ENCODE data around the gene PDXK. TPM values are rescaled to one million over a fixed set of nuclear protein-coding genes. Genes with fewer than 3 reads are reported as not detected.

Gene PDXK
- total and polyA plus RNA-seq, 7 donors, result 22.1 to 88.5 (median 26.0) TPM

DNA sequence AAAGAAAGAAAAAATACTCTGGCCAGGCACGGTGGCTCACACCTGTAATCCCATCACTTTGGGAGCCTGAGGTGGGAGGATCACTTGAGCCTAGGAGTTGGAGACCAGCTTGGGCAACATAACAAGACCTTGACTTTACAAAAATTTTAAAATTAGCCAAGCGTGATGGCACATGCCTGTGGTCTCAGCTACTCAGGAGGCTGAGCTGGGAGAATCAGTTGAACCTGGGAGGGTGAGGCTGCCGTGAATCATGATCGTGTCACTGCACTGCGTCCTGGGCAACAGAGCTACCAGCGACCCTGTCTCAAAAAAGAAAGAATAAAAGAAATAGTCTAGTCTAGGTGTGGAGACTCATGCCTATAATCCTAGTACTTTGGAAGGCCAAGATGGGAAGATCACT, 37.3 kb upstream of the PDXK start:
- H3K27me3 ChIP-seq, result no peaks in the 10 kb centered on the region
- DNase-seq, result no peak
- TF ChIP-seq EP300 (IDR thresholded peaks at IDR 0.05) (no peak), POLR2A (IDR thresholded peaks at IDR 0.05) (no peak)
- TF ChIP-seq, protein P1, sequence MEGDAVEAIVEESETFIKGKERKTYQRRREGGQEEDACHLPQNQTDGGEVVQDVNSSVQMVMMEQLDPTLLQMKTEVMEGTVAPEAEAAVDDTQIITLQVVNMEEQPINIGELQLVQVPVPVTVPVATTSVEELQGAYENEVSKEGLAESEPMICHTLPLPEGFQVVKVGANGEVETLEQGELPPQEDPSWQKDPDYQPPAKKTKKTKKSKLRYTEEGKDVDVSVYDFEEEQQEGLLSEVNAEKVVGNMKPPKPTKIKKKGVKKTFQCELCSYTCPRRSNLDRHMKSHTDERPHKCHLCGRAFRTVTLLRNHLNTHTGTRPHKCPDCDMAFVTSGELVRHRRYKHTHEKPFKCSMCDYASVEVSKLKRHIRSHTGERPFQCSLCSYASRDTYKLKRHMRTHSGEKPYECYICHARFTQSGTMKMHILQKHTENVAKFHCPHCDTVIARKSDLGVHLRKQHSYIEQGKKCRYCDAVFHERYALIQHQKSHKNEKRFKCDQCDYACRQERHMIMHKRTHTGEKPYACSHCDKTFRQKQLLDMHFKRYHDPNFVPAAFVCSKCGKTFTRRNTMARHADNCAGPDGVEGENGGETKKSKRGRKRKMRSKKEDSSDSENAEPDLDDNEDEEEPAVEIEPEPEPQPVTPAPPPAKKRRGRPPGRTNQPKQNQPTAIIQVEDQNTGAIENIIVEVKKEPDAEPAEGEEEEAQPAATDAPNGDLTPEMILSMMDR (IDR thresholded peaks at IDR 0.05), result no peak
- H3K36me3 ChIP-seq, result peaks cover 17 to 95% (median 49%) of the 10 kb centered on the region in 4 donors
- H3K9me3 ChIP-seq, result no peaks in the 10 kb centered on the region
- no peaks in the 10 kb centered on the region for H3K4me1 ChIP-seq
- no peak overlapping the region for H3K4me3 ChIP-seq
- H3K27ac ChIP-seq, result no peak overlapping the region
- intact Hi-C loops (cut with DNase I), result no loop called here
- WGBS, 2 donors, result 96% methylated on average over 6 of the region's 6 CpGs

DNA sequence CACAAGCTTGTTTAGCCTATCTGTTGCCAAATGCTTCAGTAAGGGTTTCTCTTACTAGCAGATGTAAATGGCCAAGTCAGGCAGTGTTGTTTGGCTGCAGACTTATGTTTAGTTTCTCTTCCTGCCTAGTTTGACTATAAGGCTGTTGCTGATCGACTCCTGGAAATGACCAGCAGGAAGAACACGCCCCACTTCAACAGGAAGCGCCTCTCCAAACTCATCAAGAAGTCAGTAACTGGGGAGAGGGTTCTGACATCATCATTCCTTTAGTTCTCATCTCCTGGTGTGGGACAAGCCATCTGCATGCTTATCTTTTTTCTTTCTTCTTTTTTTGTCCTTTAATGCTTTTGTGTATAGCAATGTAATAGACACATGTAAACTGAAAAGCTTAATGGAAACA, 34.5 kb upstream of the PDXK start:
- Histone ChIP-seq H3K9me3 (no peaks in the 10 kb centered on the region), H3K4me1 (no peaks in the 10 kb centered on the region), H3K4me3 (no peak overlapping the region), H3K36me3 (peaks cover 24 to 97% (median 65%) of the 10 kb centered on the region in 4 donors), H3K27ac (no peak overlapping the region), H3K27me3 (no peaks in the 10 kb centered on the region)
- 70 to 77% methylated on average over 3 of the region's 3 CpGs for WGBS, 2 donors
- intact Hi-C loops (cut with DNase I), result no loop called here
- DNase-seq, result no peak
- TF ChIP-seq, protein P1 (IDR thresholded peaks at IDR 0.05), result no peak
- peak in 1 of 4 donors; percentile 9 for TF ChIP-seq POLR2AphosphoS5 (IDR thresholded peaks at IDR 0.05)

DNA sequence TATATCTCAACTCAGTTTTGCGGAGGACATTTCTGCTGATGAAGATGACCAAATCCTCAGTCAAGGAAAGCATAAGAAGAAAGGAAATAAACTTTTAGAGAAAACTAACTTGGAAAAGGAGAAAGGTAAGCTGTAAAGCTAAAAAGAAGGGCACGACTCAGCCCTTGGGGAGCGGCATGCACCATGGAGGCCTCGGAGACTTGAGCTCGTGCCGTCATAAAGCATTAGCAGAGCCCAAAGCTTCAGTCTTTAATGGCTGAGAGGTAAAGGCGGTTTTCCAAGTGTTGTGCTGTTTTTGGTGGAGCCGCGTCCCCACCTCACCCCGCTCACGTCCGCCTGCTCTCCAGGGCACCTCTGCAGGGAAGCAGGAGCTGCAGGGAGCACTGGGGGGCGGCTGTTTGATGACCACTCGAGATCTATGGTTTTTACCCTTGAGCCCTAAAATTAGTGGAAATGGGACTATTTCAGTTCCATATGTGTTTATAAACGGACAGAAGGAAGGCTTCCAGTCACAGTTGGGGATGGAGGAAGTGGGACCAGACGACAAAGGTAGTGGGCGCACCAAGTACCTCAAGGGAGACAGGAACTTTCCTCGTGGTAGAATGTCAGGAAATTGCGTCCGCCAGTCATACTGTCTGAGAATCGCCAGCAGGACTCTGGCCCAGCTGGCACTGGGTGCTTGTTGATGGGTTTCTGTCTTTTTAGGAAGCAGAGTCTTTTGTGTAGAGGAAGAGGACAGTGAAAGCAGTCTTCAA, 31.9 kb upstream of the PDXK start:
- H3K36me3 ChIP-seq, result peaks cover 24 to 100% (median 83%) of the 10 kb centered on the region in 4 donors
- DNase-seq, result no peak
- intact Hi-C loops (cut with DNase I), result no loop called here
- WGBS, 2 donors, result 89 to 90% methylated on average over 21 of the region's 21 CpGs
- no peaks in the 10 kb centered on the region for H3K9me3 ChIP-seq
- H3K4me1 ChIP-seq, result no peaks in the 10 kb centered on the region
- no peak overlapping the region for H3K27ac ChIP-seq
- H3K27me3 ChIP-seq, result no peaks in the 10 kb centered on the region
- no peak overlapping the region for H3K4me3 ChIP-seq
- TF ChIP-seq EP300 (IDR thresholded peaks at IDR 0.05) (no peak), POLR2AphosphoS5 (IDR thresholded peaks at IDR 0.05) (no peak), POLR2A (IDR thresholded peaks at IDR 0.05) (no peak)
- TF ChIP-seq, protein P1 (IDR thresholded peaks at IDR 0.05), result no peak

DNA sequence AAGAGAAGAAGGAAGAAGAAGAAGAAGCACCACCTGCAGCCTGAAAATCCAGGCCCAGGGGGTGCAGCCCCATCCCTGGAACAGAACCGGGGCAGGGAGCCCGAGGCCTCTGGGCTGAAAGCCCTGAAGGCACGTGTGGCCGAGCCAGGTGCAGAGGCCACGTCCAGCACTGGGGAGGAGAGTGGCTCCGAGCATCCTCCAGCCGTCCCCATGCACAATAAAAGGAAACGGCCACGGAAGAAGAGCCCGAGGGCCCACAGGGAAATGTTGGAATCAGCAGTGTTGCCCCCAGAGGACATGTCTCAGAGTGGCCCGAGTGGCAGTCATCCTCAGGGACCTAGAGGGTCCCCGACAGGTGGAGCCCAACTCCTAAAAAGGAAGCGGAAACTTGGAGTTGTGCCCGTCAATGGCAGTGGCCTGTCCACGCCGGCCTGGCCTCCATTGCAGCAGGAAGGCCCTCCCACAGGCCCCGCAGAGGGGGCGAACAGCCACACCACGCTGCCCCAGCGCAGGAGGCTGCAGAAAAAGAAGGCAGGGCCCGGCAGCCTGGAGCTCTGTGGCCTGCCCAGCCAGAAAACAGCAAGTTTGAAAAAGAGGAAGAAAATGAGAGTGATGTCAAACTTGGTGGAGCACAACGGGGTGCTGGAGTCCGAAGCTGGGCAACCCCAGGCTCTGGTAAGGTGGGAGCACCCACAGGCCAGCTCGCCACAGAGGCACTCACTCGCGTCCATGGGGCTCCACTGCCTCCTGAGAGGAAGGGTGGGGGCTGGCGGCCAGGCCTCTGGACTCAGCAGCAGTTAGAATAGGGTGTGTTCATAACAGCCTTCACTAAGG, 31.1 kb upstream of the PDXK start:
- Histone ChIP-seq H3K9me3 (no peaks in the 10 kb centered on the region), H3K4me1 (no peaks in the 10 kb centered on the region), H3K4me3 (no peak overlapping the region), H3K27me3 (no peaks in the 10 kb centered on the region), H3K36me3 (peaks cover 24 to 100% (median 80%) of the 10 kb centered on the region in 4 donors), H3K27ac (no peak overlapping the region)
- intact Hi-C loops (cut with DNase I), result no loop called here
- 87 to 92% methylated on average over 27 of the region's 27 CpGs for WGBS, 2 donors
- no peak for DNase-seq
- TF ChIP-seq POLR2AphosphoS5 (IDR thresholded peaks at IDR 0.05) (no peak), EP300 (IDR thresholded peaks at IDR 0.05) (no peak), POLR2A (IDR thresholded peaks at IDR 0.05) (no peak)
- TF ChIP-seq, protein P1 (IDR thresholded peaks at IDR 0.05), result no peak

All from sigmoid colon (tissue), 7 donors.